Subcutaneous adipose tissue (tissue), 4 donors: Measurements from ENCODE around the gene MT1E. TPM values are rescaled to one million over a fixed set of nuclear protein-coding genes. Genes with fewer than 3 reads are reported as not detected.

Source experiments
- total RNA-seq, 4 donors: library from RNA; depleted of rRNA; stranded (reverse); fragments of >200 nt; gene quantifications; one replicate each; pipeline ENCODE4 v1.1.0, GENCODE V29; 2016
- TF ChIP-seq, protein P1 (sequence below): fragments of 450-650 bp; IDR thresholded peaks from one replicate; pipeline ENCODE4 v1.5.1; 2016; ENCODE audit warnings: low read depth, mild to moderate bottlenecking, control low read depth, antibody characterized with exemption, moderate library complexity

The MT1E gene
- total RNA-seq, 4 donors from 2014 or later, result 205 to 2,492 (median 258) TPM

DNA sequence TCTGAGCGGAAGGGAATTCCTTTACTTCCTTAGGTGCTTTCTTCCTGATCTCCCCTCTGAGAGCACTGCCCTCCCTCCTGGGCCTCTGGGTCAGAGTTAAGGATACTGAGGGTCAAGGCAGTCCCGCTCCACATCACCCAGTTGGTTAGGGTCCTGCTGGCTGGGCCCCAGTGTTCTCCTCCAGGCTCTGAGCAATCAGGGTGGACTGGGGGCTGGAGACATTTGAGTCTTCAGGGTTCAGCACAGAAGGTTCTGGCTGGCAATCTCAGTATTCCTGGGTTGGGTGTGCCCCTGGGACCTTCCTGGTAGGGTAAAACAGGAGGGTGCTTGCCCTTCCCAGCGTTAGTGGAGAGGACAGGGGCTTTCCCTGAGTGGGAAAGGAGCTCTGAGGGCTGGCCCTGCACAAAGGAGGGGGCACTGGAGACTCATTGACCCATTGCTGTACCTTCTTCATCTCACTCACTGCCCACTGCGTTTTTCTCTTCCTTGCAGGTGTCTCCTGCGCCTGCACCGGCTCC is 7.3 kb downstream of the MT1E start:
- TF ChIP-seq, protein P1, sequence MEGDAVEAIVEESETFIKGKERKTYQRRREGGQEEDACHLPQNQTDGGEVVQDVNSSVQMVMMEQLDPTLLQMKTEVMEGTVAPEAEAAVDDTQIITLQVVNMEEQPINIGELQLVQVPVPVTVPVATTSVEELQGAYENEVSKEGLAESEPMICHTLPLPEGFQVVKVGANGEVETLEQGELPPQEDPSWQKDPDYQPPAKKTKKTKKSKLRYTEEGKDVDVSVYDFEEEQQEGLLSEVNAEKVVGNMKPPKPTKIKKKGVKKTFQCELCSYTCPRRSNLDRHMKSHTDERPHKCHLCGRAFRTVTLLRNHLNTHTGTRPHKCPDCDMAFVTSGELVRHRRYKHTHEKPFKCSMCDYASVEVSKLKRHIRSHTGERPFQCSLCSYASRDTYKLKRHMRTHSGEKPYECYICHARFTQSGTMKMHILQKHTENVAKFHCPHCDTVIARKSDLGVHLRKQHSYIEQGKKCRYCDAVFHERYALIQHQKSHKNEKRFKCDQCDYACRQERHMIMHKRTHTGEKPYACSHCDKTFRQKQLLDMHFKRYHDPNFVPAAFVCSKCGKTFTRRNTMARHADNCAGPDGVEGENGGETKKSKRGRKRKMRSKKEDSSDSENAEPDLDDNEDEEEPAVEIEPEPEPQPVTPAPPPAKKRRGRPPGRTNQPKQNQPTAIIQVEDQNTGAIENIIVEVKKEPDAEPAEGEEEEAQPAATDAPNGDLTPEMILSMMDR, result no peak

DNA sequence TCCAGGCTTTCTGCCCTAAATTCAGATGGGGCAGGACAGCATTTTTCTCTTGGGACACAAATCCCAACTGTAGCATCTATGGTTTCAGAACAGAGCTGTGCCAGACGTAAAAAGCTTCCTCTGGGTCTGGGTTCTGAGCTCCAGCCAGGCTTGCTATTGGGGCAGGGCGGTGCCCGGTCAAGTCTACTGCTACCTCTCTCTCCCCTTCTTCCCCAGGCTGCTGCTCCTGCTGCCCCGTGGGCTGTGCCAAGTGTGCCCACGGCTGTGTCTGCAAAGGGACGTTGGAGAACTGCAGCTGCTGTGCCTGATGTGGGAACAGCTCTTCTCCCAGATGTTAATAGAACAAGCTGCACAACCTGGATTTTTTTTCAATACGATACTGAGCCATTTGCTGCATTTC is 8.0 kb downstream of the MT1E start:
- TF ChIP-seq, protein P1, result no peak

DNA sequence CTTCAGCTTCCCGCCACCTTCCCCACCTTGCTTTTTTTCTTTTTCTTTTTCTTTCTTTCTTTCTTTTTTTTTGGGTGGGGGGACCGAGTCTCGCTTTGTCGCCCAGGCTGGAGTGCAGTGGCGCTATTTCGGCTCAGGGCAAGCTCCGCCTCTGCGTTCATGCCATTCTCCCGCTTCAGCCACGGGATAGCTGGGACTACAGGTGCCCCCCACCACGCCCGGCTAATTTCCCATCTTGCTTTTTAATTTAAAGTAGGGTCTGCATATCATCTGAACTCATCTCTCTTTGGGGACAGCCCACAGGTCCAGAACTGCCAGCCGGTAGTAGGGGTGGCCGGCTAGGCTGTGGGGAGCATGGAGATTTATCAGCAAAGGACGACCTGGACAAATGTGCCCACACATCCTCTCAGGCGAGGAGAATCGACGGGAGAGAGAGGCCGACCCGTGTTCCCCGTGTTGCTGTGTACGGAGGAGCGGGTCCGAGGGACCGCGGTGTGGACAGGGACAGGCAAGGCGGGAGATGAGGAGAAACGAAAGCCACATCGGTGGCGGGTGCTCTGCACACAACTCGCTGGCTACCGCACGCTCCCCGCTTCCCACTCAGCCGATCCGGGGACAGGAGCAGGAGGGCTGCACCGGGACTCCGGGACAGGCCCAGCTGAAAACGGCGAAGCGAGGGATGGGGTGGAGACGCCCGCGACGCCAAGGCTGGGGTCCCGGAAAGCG is 9.3 kb downstream of the MT1E start:
- TF ChIP-seq, protein P1, result no peak

DNA sequence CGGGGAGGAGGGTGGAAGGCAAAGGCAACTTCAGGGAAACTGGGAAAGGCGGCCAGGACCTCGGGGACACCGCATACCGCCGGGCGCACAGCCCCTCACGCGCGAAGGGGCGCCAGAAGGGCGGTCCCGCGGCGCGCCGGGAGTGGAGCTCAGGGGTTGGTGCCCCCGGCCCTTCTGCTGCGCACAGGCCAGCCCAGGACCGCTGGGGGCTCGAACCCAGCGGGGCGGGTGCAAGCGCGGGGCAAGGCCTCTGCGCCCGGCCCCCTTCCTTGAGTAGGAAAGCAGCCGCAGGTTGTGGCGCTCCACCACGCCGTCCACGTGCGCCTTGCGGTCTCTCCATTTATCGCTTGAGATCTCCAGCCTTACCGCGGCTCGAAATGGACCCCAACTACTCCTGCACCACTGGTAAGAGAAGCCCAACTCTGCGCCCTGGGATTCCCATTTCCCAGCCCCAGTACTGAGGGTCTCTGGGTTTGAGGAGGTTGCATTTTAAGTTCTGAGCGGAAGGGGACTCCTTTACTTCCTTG is 9.9 kb downstream of the MT1E start:
- TF ChIP-seq, protein P1, result no peak

DNA sequence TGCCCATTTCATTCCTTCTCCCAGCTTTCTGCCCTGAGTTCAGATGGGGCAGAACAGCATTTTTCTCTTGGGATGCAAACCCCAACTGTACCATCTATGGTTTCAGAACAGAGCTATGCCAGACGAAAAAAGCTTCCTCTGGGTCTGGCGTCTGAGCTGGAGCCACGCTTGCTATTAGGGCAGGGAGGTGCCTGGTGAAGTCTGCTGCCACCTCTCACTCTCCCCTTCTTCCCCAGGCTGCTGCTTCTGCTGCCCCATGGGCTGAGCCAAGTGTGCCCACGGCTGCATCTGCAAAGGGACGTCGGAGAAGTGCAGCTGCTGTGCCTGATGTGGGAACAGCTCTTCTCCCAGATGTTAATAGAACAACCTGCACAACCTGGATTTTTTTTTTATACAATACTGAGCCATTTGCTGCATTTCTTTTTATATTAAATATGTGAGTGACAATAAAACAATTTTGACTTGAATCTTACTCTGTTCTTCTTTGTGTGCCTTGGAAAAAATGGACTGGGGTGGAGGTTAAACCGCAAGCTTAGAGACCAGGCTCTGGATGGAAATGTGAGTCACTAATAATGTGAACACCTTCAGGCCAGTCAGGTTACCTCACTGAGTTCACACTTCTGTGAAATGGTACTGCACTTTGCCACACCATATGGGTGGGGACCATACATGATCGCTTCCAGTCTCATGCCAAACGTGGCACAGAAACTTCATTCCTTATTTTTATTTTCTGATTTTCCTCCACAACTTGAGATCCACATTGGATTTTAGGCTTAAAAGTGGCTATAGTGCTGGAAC is 11.2 kb downstream of the MT1E start:
- TF ChIP-seq, protein P1, result no peak

DNA sequence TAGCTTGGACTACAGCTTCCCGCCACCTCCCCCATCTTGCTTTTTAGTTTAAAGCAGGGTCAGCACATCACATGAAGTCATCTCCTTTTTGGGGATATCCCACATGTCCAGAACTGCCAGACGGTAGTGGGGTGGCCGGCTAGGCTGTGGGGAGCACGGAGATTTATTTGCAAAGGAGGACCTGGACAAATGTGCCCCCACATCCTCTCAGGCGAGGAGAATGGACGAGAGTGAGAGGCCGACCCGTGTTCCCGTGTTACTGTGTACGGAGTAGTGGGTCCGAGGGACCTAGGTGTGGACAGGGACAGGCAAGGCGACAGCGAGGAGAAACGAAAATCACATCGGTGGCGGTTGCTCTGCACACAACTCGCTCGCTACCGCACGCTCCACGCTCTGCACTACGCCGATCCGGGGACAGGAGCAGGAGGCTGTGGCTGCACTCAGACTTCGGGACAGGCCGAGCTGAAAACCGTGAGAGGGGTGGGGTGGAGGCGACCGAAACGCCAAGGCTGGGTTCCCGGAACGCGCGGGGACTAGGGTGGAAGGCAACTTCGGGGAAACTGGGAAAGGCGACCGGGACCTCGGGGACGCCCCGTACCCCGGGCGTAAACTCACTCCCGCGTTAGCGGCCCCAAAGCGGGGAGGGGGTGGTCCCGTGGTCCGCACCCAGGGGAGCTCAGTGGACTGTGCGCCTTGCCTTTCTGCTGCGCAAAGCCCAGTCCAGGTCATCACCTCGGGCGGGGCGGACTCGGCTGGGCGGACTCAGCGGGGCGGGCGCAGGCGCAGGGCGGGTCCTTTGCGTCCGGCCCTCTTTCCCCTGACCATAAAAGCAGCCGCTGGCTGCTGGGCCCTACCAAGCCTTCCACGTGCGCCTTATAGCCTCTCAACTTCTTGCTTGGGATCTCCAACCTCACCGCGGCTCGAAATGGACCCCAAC is 12.5 kb downstream of the MT1E start, which contains the start of gene MT1A:
TSS of gene MT1A (plus strand) at position 853 of the 937 bp plus-strand sequence. CDS start at position 926, 73 bp downstream.
- TF ChIP-seq, protein P1, result no peak
